ENCODE measurements around the gene NUP188. TPM values are rescaled to one million over a fixed set of nuclear protein-coding genes. Genes with fewer than 3 reads are reported as not detected.

NUP188 gene
- total and polyA plus RNA-seq, 2 donors (not counting 1 experiment from before 2014, with no cell fraction given), result 42.8 to 83.6 TPM

DNA sequence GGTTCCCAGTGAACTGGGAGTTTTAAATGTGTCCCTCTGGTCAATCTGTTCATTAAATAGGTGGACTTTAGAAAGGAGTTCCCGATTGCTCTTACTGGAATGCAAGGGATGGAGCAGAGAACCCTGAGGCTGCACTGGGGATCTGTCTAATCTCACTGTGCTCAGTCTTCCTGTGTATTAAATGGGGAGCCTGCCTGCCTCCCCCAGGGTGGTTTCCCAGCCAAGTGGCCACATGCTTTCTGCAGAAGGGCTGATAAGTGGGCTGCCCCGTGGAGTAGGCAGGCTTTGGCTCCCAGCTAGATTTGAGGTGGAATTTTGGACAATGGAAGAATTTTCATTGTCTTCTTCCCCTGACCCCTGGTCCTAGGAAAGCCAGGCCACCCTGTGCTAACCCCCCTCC, 40.8 kb upstream of the NUP188 start:
- no peak for ATAC-seq (ENCODE audit: low read depth)
- Histone ChIP-seq H4K20me1 (ENCODE audit: control insufficient read depth, insufficient read depth, low read length, poor library complexity, severe bottlenecking) (peaks cover 25% of the 10 kb centered on the region), H3K27me3 (replicated peaks in 1 of 4; ENCODE audit: control extremely low read depth in 1 of 4, control insufficient read depth in 3 of 4, insufficient read depth in 4 of 4, low read length in 3 of 4) (no peaks in the 10 kb centered on the region), H3K36me3 (replicated peaks in 1 of 2; ENCODE audit: control extremely low read depth in 1 of 2, control insufficient read depth in 1 of 2, extremely low read depth in 1 of 2, insufficient read depth in 2 of 2, low read length in 1 of 2) (peaks cover 0 to 34% of the 10 kb centered on the region in 2 experiments), H3K4me1 (ENCODE audit: control insufficient read depth in 2 of 2, insufficient read depth in 2 of 2, low read length in 2 of 2) (peaks cover 15 to 20% of the 10 kb centered on the region in 2 donors), H2AFZ (ENCODE audit: insufficient read depth, low read depth, low read length, poor library complexity, severe bottlenecking) (no peak overlapping the region), H3K27ac (ENCODE audit: low read length in 2 of 2) (no peak overlapping the region), H3K79me2 (ENCODE audit: control insufficient read depth, insufficient read depth, low read length) (peaks cover 51% of the 10 kb centered on the region), H3K4me3 (ENCODE audit: control extremely low read depth in 1 of 5, extremely low read depth in 1 of 5, insufficient read depth in 1 of 5, low read depth in 2 of 5, low read length in 4 of 5) (no peak overlapping the region), H3K9ac (ENCODE audit: low read length) (no peak overlapping the region), H3K4me2 (replicated peaks; ENCODE audit: low read depth, low read length, poor library complexity, severe bottlenecking) (no peak overlapping the region), H3K9me3 (ENCODE audit: control extremely low read depth in 1 of 3, control insufficient read depth in 2 of 3, insufficient read depth in 1 of 3, low read length in 2 of 3) (no peaks in the 10 kb centered on the region)
- intact Hi-C loops (cut with micrococcal nuclease), result no loop called here
- Mint-ChIP-seq H3K27ac (no peak overlapping the region), H3K4me3 (no peak overlapping the region), H3K4me1 (peaks cover 17% of the 10 kb centered on the region), H3K9me3 (ENCODE audit: insufficient read depth) (no peaks in the 10 kb centered on the region), H3K27me3 (no peaks in the 10 kb centered on the region)
- no peak for DNase-seq
- 70% methylated on average over 2 of the region's 2 CpGs for WGBS (ENCODE audit: insufficient coverage)
- ChIA-PET CTCF (no interaction called here), POLR2A (no interaction called here)
- no peak for TF ChIP-seq EZH2 (IDR thresholded peaks at IDR 0.05; ENCODE audit: borderline replicate concordance, insufficient read depth, low read depth, low read length, poor library complexity, severe bottlenecking)
- TF ChIP-seq, protein P1, sequence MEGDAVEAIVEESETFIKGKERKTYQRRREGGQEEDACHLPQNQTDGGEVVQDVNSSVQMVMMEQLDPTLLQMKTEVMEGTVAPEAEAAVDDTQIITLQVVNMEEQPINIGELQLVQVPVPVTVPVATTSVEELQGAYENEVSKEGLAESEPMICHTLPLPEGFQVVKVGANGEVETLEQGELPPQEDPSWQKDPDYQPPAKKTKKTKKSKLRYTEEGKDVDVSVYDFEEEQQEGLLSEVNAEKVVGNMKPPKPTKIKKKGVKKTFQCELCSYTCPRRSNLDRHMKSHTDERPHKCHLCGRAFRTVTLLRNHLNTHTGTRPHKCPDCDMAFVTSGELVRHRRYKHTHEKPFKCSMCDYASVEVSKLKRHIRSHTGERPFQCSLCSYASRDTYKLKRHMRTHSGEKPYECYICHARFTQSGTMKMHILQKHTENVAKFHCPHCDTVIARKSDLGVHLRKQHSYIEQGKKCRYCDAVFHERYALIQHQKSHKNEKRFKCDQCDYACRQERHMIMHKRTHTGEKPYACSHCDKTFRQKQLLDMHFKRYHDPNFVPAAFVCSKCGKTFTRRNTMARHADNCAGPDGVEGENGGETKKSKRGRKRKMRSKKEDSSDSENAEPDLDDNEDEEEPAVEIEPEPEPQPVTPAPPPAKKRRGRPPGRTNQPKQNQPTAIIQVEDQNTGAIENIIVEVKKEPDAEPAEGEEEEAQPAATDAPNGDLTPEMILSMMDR (IDR thresholded peaks at IDR 0.05), result no peak

DNA sequence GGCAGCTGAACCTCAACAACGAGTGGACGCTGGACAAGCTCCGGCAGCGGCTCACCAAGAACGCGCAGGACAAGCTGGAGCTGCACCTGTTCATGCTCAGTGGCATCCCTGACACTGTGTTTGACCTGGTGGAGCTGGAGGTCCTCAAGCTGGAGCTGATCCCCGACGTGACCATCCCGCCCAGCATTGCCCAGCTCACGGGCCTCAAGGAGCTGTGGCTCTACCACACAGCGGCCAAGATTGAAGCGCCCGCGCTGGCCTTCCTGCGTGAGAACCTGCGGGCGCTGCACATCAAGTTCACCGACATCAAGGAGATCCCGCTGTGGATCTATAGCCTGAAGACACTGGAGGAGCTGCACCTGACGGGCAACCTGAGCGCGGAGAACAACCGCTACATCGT, 39.1 kb upstream of the NUP188 start:
- ATAC-seq (ENCODE audit: low read depth), result no peak
- H3K9ac ChIP-seq (ENCODE audit: low read length), result no peak overlapping the region
- no peak overlapping the region for H3K4me2 ChIP-seq (replicated peaks; ENCODE audit: low read depth, low read length, poor library complexity, severe bottlenecking)
- WGBS (ENCODE audit: insufficient coverage), result 97% methylated on average over 24 of the region's 24 CpGs
- H3K27ac ChIP-seq (ENCODE audit: low read length in 2 of 2), result no peak overlapping the region
- H3K9me3 ChIP-seq (ENCODE audit: control extremely low read depth in 1 of 3, control insufficient read depth in 2 of 3, insufficient read depth in 1 of 3, low read length in 2 of 3), result no peaks in the 10 kb centered on the region
- H3K27ac Mint-ChIP-seq, result no peak overlapping the region
- H3K36me3 ChIP-seq (replicated peaks in 1 of 2; ENCODE audit: control extremely low read depth in 1 of 2, control insufficient read depth in 1 of 2, extremely low read depth in 1 of 2, insufficient read depth in 2 of 2, low read length in 1 of 2), result peaks cover 0 to 36% of the 10 kb centered on the region in 2 experiments
- intact Hi-C loops (cut with micrococcal nuclease), result no loop called here
- H3K9me3 Mint-ChIP-seq (ENCODE audit: insufficient read depth), result no peaks in the 10 kb centered on the region
- peaks cover 5% of the 10 kb centered on the region for H3K4me1 Mint-ChIP-seq
- H3K4me3 ChIP-seq (ENCODE audit: control extremely low read depth in 1 of 5, extremely low read depth in 1 of 5, insufficient read depth in 1 of 5, low read depth in 2 of 5, low read length in 4 of 5), result no peak overlapping the region
- H3K27me3 Mint-ChIP-seq, result no peaks in the 10 kb centered on the region
- CTCF ChIA-PET, result no interaction called here
- peaks cover 31% of the 10 kb centered on the region for H4K20me1 ChIP-seq (ENCODE audit: control insufficient read depth, insufficient read depth, low read length, poor library complexity, severe bottlenecking)
- no peaks in the 10 kb centered on the region for H3K27me3 ChIP-seq (replicated peaks in 1 of 4; ENCODE audit: control extremely low read depth in 1 of 4, control insufficient read depth in 3 of 4, insufficient read depth in 4 of 4, low read length in 3 of 4)
- no peak for TF ChIP-seq EZH2 (IDR thresholded peaks at IDR 0.05; ENCODE audit: borderline replicate concordance, insufficient read depth, low read depth, low read length, poor library complexity, severe bottlenecking)
- TF ChIP-seq, protein P1 (IDR thresholded peaks at IDR 0.05), result no peak
- H3K4me1 ChIP-seq (ENCODE audit: control insufficient read depth in 2 of 2, insufficient read depth in 2 of 2, low read length in 2 of 2), result peaks cover 0 to 4% of the 10 kb centered on the region in 2 donors
- H3K4me3 Mint-ChIP-seq, result no peak overlapping the region
- no peak for DNase-seq
- POLR2A ChIA-PET, result interaction anchor here (0.5 kb wide), 1 partner anchor 34 kb away, joined by 3 read pairs; no protein-coding TSS in a partner anchor
- H2AFZ ChIP-seq (ENCODE audit: insufficient read depth, low read depth, low read length, poor library complexity, severe bottlenecking), result no peak overlapping the region
- peaks cover 61% of the 10 kb centered on the region for H3K79me2 ChIP-seq (ENCODE audit: control insufficient read depth, insufficient read depth, low read length)

Data from B cell (primary cell).